Esophagus muscularis mucosa (tissue), 4 donors: ENCODE results near the gene ATG4D.
"Not testable (repeated sequence)": the region's sequence is repeated elsewhere in the genome, so short reads cannot be mapped to it uniquely, and the experiment has no call there.

Experiments
- EP300 ChIP-seq: sonication (generic); formaldehyde crosslinking; IDR thresholded peaks from one replicate; pipeline ENCODE4 v1.6.1; 2017; ENCODE audit warnings: antibody characterized with exemption
- POLR2A ChIP-seq: fragments of 450-650 bp; IDR thresholded peaks from one replicate; pipeline ENCODE4 v1.6.1; 2017; ENCODE audit warnings: antibody characterized with exemption, moderate library complexity, mild to moderate bottlenecking, low read depth
- POLR2AphosphoS5 ChIP-seq, 2 donors: sonication (generic); formaldehyde crosslinking; IDR thresholded peaks; one replicate each; pipeline ENCODE4 v1.6.1; 2017; ENCODE audit warnings: antibody characterized with exemption in 2 of 2
- TF ChIP-seq, protein P1 (sequence below), 3 experiments: fragments of 200-600 bp in 2 of 3; fragments of 450-650 bp in 1 of 3; sonication (generic) in 2 of 3; IDR thresholded peaks; one replicate each; pipeline ENCODE4 v1.5.1; 2017 to 2019; ENCODE audit warnings: antibody characterized with exemption in 3 of 3, mild to moderate bottlenecking in 2 of 3, moderate library complexity in 1 of 3

DNA sequence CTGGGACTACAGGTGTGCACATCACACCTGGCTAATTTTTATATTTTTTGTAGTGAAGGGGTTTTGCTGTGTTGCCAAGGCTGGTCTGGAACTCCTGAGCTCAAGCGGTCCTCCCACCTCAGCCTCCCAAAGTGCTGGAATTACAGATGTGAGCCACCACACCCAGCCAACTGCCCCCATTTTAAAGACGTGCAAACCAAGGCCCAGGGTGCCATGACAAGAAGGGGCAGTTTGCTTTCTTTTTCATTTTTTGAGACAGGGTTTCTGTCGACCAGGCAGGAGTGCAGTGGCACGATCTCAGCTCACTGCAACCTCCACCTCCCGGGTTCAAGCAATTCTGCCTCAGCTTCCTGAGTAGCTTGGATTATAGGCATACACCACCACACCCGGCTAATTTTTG lies 30.1 kb downstream of the ATG4D start:
- TF ChIP-seq, protein P1, sequence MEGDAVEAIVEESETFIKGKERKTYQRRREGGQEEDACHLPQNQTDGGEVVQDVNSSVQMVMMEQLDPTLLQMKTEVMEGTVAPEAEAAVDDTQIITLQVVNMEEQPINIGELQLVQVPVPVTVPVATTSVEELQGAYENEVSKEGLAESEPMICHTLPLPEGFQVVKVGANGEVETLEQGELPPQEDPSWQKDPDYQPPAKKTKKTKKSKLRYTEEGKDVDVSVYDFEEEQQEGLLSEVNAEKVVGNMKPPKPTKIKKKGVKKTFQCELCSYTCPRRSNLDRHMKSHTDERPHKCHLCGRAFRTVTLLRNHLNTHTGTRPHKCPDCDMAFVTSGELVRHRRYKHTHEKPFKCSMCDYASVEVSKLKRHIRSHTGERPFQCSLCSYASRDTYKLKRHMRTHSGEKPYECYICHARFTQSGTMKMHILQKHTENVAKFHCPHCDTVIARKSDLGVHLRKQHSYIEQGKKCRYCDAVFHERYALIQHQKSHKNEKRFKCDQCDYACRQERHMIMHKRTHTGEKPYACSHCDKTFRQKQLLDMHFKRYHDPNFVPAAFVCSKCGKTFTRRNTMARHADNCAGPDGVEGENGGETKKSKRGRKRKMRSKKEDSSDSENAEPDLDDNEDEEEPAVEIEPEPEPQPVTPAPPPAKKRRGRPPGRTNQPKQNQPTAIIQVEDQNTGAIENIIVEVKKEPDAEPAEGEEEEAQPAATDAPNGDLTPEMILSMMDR (IDR thresholded peaks at IDR 0.05): not testable (repeated sequence)
- TF ChIP-seq POLR2A; POLR2AphosphoS5 (IDR thresholded peaks at IDR 0.05); EP300: not testable (repeated sequence)
